CD4-positive, alpha-beta T cell treated with Interferon gamma for 1 hour (primary cell): ENCODE data around the gene TMEM209.
"Not testable (repeated sequence)": the region's sequence is repeated elsewhere in the genome, so short reads cannot be mapped to it uniquely, and the experiment has no call there.

Source experiments
- DNase-seq: peaks from one replicate; pipeline ENCODE4 v3.0.0-alpha.2; 2020

TMEM209 gene

GRCh38 chr7:130205084-130205947 is at the start of gene TMEM209:
TMEM209 (minus strand) TSS chr7:130205406; CDS start chr7:130205375, 31 bp downstream.
- DNase-seq, result peak; percentile 95

DNA sequence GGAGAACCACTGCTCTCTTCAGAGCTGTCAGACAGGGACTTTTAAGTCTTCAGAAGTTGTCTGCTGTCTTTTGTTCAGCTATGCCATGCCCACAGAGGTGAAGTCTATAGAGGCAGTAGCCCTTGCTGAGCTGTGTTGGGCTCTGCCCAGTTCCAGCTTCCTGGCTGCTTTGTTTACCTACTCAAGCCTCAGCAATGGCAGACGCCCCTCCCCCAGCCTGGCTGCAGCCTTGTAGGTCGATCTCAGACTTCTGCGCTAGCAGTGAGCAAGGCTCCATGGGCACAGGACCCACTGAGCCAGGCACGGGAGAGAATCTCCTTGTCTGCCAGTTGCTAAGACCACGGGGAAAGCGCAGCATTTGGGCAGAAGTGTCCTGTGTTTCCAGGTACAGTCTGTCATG is 49.3 kb upstream of the TMEM209 start:
- DNase-seq, result no peak

GRCh38 chr7:130249626-130250025 is 44.4 kb upstream of the TMEM209 start:
- not testable (repeated sequence) for DNase-seq

GRCh38 chr7:130248842-130249241 is 43.6 kb upstream of the TMEM209 start:
- not testable (repeated sequence) for DNase-seq

DNA sequence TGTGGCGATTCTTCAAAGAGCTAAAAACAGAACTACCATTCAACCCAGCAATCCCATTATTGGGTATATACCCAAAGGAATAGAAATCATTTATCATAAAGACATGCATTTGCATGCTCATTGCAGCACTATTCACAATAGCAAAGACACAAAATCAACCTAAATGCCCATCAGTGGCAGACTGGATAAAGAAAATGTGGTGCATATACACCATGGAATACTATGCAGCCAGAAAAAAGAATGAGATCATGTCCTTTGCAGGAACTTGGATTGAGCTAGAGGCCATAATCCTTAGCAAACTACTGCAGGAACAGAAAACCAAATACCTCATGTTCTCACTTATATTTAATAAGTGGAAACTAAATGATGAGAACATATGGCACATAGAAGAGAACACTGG is 41.3 kb upstream of the TMEM209 start:
- not testable (repeated sequence) for DNase-seq

DNA sequence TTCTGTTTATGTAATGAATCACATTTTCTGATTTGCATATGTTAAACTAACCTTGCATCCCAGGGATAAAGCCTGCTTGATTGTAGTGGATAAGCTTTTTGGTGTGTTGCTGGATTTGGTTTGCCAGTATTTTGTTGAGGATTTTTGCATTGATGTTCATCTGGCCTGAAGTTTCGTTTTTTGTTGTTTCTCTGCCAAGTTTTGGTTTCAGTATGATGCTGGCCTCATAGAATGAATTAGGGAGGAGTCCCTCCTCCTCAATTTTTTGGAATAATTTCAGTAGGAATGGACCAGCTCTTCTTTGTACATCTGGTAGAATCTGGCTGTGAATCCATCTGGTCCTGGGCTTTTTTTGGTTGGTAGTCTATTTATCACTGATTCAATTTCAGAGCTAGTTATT is 38.3 kb upstream of the TMEM209 start:
- not testable (repeated sequence) for DNase-seq

GRCh38 chr7:130242198-130243014 is 37.2 kb upstream of the TMEM209 start:
- peak; percentile 34 for DNase-seq

DNA sequence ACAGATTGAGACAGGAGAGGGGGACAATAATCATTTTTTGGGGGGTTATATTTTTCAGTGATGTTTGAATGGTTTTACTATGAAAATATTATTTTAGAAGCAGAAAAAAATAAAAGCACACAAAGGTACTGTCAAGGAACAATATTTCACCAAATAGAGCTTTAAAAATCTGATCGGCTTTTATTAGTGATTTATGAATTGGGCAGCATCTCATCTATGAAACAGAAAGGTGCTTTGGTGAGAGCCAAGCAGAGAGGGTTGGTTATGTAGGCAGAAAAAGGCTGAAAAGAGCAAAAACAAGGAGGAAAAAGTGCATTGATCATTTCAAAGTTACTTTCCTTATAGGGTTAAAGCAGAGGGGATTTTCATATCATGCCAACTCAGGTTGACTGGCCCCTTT is 35.0 kb upstream of the TMEM209 start:
- no peak for DNase-seq

DNA sequence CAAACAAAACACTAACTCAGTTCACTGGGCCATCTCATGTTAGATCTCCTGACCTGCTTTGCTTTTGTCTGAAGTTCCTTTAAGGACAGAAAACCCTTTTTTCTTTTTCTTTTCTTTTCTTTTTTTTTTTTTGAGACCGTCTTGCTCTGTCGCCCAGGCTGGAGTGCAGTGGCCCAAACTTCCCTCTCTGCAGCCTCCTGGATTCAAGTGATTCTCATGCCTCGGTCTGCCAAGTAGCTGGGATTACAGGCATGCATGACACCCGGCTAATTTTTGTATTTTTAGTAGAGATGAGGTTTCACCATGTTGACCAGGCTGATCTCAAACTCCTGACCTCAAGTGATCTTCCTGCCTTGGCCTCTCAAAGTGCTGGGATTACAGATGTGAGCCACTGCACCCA is 31.2 kb upstream of the TMEM209 start:
- DNase-seq, result not testable (repeated sequence)

- no peak for DNase-seq
These were observed 28.9 kb upstream of the TMEM209 start for GRCh38 chr7:130234078-130234477.

- DNase-seq, result no peak
These were observed 27.0 kb upstream of the TMEM209 start for GRCh38 chr7:130232209-130232608.

DNA sequence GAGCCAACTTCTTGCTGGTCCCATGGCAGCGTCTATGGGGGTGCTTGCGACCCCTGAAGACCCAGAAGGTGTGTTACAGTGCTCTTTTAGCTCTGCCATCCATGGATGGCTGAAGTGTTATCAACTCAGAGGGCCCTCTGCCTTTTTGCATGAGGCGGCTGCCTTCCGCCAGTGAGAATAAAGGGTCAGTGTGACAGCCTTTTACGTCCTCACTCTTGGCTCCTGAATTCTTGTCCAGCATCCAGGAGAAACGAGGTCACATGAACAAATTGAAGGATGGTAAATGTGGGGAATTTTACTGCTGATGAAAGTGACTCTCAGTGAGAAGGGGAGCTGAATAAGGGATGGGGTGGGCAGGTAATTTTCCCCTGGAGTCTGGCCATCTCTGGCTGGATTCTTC is 26.6 kb upstream of the TMEM209 start:
- no peak for DNase-seq

GRCh38 chr7:130229981-130230380 is 24.8 kb upstream of the TMEM209 start:
- DNase-seq, result not testable (repeated sequence)

- no peak for DNase-seq
These were observed 23.8 kb upstream of the TMEM209 start for GRCh38 chr7:130228840-130229502.

- DNase-seq, result no peak
These were observed 22.8 kb upstream of the TMEM209 start for GRCh38 chr7:130227883-130228575.

DNA sequence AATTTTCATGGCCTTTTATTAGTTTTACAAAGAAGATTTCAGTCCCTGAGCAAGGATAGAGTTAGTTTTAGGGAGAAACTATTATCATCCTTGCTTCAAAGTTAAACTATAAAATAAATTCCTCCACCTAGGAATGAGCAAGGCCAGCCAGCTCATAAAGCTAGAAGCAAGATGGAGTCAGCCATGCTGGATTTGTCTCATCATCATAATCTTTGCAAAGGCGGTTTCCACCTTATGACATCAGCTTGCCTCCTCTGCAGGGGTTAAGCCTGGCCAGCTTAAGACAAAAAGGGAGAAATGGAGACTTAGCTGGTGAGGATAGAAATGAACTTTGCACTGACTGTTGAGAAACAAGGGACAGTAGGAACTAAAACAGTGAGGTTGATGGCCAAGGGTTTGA is 21.1 kb upstream of the TMEM209 start:
- DNase-seq, result no peak

DNA sequence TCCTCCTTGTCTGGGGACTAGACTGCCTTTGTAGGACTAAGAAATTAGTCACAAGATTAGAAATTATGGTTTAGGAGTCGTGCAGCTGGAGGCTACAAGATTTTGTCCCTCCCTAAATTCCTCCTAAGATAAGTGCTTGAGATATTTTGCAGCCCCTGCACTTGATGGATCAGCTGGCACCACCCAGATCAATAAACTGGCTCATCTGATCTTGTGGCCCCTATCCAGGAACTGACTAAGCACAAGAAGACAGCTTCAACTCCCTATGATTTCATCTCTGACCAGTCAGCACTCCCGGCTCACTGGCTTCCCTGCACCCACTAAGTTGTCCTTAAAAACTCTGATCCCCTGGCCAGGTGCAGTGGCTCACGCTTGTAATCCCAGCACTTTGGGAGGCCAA is 19.7 kb upstream of the TMEM209 start:
- not testable (repeated sequence) for DNase-seq

DNA sequence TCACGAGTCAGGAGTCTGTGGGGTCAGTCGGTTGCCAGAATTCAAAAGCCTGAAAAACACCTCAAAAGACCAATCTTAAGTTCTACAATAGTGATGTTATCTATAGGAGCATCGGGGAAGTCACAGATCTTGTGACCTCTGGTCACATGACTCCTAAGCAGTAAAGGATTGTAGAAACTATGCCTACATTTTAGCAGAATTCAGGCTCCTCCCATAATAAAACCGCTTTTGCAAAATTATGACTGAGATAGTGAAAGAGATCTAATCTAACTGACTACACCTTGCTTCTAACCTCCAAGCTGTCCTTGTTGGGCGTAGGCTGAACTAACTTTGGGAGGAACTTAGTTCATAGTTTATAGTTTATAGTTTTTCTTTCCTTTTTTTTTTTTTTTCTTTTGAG is 19.0 kb upstream of the TMEM209 start:
- no peak for DNase-seq

DNA sequence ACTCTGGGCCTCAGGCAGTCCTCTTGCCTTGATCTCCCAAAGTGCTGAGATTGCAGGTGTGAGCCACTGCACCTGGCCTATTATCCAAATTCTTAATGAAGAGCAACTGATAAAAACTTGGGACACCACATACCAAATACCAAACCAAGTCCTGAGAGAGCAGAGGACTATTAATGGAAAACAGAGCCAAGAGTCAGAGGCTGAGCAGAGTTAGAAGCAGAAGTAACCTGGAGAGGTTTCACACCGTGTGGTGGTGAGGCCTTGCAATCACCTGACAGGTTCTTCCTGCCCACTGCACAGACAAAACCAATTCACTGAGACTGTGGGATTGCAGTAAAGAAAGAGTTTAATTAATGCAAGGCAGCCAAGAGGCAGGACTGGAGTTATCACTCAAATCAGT is 18.4 kb upstream of the TMEM209 start:
- no peak for DNase-seq

DNA sequence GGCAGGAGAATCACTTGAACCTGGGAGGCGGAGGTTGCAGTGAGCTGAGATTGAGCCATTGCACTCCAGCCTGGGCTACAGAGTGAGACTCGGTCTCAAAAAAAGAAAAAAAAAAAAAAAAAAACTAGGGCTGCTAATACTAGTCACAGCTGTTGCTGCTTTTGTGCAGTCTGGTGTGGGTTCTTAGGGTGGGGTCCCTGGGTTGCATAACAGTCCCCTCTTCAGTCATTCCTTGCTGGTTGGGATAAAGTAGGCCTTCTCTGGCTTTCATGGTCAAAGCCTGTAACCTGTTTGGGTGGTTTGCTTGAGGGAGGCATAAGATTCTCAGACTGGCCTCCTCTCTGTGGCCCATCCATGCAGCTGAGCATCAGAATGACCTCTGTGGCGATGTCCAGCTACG is 16.5 kb upstream of the TMEM209 start:
- DNase-seq, result no peak

GRCh38 chr7:130219871-130220270 is 14.7 kb upstream of the TMEM209 start:
- DNase-seq, result no peak

DNA sequence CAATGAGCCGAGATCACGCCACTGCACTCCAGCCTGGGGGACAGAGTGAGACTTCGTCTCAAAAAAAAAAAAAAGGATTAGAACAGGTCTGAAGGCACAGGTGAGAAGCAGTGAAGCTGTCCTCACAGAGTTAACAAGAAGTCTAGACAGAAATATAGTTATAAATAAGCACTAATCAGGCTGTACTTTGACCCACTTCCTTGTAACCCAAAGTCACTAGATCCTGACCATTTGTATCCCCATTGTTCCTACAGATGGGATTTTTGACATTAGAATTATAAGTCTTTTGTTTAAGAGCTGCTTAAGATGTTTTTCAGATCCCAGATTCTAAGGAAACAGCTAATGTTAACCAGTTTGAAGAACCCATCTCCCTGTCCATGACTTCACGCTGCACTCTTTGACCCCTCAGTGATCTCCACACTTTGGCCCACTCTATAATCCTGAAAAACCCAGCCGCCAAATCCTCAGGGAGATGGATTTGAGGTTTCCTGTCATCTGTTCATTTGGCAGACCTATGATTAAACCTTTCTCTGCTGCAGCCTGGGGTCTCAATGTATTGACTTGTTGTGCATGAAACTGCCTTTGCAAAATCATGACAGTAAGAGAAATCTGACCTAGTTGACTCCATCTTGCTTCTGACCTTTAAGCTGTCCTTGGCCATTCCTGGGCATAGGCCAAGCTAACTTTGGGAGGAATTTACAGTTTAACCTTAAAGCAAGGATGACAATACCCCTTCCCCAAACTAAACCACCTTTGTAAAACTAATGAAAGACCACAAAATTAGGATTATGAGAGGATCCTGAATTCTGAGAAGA is 13.8 kb upstream of the TMEM209 start:
- no peak for DNase-seq
